ENCODE measurements around the gene CDKN1C.

- TF ChIP-seq CTCF (IDR thresholded peaks at IDR 0.05; ENCODE audit: insufficient read depth, low read length, poor library complexity, severe bottlenecking) (no peak), EZH2phosphoT487 (conservative IDR thresholded peaks at IDR 0.05; ENCODE audit: low read length) (no peak)
These were observed 38.1 kb upstream of the CDKN1C start for GRCh38 chr11:2923446-2924375.
